ENCODE results near the gene KCMF1.

GRCh38 chr2:84965827-84966226, 5.1 kb upstream of the KCMF1 start:
- TF ChIP-seq EZH2 (IDR thresholded peaks at IDR 0.05; ENCODE audit: insufficient read depth, low read length) = no peak
- TF ChIP-seq CTCF (IDR thresholded peaks at IDR 0.05; ENCODE audit: insufficient read depth, low read depth, low read length) = no peak
